ENCODE results near the gene UBA3. TPM values are rescaled to one million over a fixed set of nuclear protein-coding genes. Genes with fewer than 3 reads are reported as not detected.

The UBA3 gene
- total and polyA plus RNA-seq, 10 of the 15 experiments (the other 5 are each of a cell fraction or from before 2014, with no cell fraction given), result 72.9 to 131 (median 102) TPM

DNA sequence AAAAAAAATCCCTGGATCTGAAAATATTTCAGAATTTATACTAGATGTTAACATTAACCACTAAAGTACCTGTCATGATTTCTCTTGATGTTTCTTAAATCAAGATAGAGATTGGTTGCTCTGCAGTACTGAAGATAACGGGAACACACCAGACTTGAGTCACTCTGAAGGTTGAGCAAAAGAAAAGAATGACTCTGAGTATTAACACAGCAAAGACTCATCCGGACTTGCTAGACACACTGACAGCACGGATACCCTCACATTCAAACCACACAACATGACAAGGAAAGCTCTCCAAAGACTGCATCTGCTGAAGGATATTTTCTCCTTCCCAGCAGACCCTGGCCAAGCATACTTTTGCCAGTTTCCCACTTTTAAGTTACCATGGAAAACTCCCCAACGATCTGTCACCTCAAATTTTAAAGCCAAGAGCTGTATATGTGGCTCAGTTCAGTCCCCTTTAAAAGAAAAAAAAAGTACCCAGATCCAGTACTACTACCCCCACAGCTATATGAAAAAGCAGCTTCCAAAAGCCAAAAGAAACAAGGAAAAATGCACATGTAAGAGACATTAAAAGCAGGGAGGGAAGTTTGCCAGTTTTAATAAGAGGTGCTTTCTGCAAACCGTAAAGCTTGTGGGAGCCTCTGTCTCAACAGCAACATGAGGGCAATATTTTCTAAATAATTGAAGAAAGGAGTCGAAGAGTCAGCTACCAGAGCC is 74.9 kb downstream of the UBA3 start (continued):
- TF ChIP-seq EP300 (IDR thresholded peaks at IDR 0.05; ENCODE audit: borderline replicate concordance in 1 of 2, control insufficient read depth in 1 of 2, low read depth in 2 of 2, low read length in 2 of 2) (no peak), STAT1 (conservative IDR thresholded peaks at IDR 0.05) (no peak), SRF (IDR thresholded peaks at IDR 0.05; ENCODE audit: low read depth in 2 of 2, low read length in 2 of 2) (no peak), MYB (IDR thresholded peaks at IDR 0.05; ENCODE audit: borderline replicate concordance, low read depth, low read length) (no peak), PBX3 (IDR thresholded peaks at IDR 0.05; ENCODE audit: insufficient replicate concordance, low read depth, low read length) (no peak), KAT2A (conservative IDR thresholded peaks at IDR 0.05; ENCODE audit: control insufficient read depth, low read depth, low read length) (no peak), ZNF687 (IDR thresholded peaks at IDR 0.05) (no peak), SREBF1 (IDR thresholded peaks at IDR 0.05; ENCODE audit: low read length) (no peak), RB1 (IDR thresholded peaks at IDR 0.05; ENCODE audit: borderline replicate concordance) (no peak), ZNF274 (IDR thresholded peaks at IDR 0.05; ENCODE audit: insufficient read depth, insufficient read length) (no peak)
- TF ChIP-seq, protein P1, sequence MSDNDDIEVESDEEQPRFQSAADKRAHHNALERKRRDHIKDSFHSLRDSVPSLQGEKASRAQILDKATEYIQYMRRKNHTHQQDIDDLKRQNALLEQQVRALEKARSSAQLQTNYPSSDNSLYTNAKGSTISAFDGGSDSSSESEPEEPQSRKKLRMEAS (IDR thresholded peaks at IDR 0.05; ENCODE audit: low read depth, low read length), result no peak

MicroRNAs within 50 kb of the gene (microRNA counts, 767-probe panel; counts per million panel counts)
- microRNA hsa-miR-3136-5p, result 516 counts per million, percentile 8 among the panel's probes with 10 or more counts

Small RNA genes lying within 50 kb of the gene (microRNA-seq; reads per million reads assigned to microRNA genes)
- gene MIR3136, result 11.3 reads per million, percentile 45 among the genes with 10 or more reads in this experiment

Small RNA genes lying within 50 kb of the gene (small RNA-seq; reads per million reads assigned to genes)
- 1.7 reads per million, percentile 54 among the genes with 10 or more reads in this experiment for gene MIR3136

Other genes with a start within 250 kb of the UBA3 start
- not detected in 2 replicates for gene TAFA4, start 147.8 kb downstream of the UBA3 start, total RNA-seq (2014; rRNA removed)
- gene TAFA4, start 147.8 kb downstream of the UBA3 start, total RNA-seq (2014; rRNA removed; fragmentation: Illumina TruSeq; extraction: Trizol), result not detected in 2 replicates
- not detected in 2 replicates for gene TAFA4, start 147.8 kb downstream of the UBA3 start, total RNA-seq (2021)
- gene TAFA4, start 147.8 kb downstream of the UBA3 start, polyA plus RNA-seq (2011; rRNA removed), result not detected in 2 replicates
- not detected in 2 replicates for gene TAFA4, start 147.8 kb downstream of the UBA3 start, polyA plus RNA-seq (2014; fragmentation: Illumina TruSeq; extraction: Trizol)
- not detected for gene TAFA4, start 147.8 kb downstream of the UBA3 start, polyA plus RNA-seq (2014; fragmentation: Nextera tagmentation; extraction: Ambion mirVana)
- not detected in 2 replicates for gene TAFA4, start 147.8 kb downstream of the UBA3 start, polyA plus RNA-seq (2014; rRNA removed)
- gene TAFA4, start 147.8 kb downstream of the UBA3 start, polyA plus RNA-seq (2016; fragmentation: Nextera tagmentation; extraction: Ambion mirVana), result not detected
- gene EOGT, start 66.7 kb downstream of the UBA3 start, total RNA-seq (2014; rRNA removed), result 9.1 and 10.6 TPM in 2 replicates
- gene EOGT, start 66.7 kb downstream of the UBA3 start, total RNA-seq (2014; rRNA removed; fragmentation: Illumina TruSeq; extraction: Trizol), result 15.5 and 16.5 TPM in 2 replicates
- 9.0 and 10.1 TPM in 2 replicates for gene EOGT, start 66.7 kb downstream of the UBA3 start, total RNA-seq (2021)
- gene EOGT, start 66.7 kb downstream of the UBA3 start, polyA plus RNA-seq (2011; rRNA removed), result 10.0 and 14.4 TPM in 2 replicates
- 11.8 and 17.3 TPM in 2 replicates for gene EOGT, start 66.7 kb downstream of the UBA3 start, polyA plus RNA-seq (2014; fragmentation: Illumina TruSeq; extraction: Trizol)
- gene EOGT, start 66.7 kb downstream of the UBA3 start, polyA plus RNA-seq (2014; fragmentation: Nextera tagmentation; extraction: Ambion mirVana), result 1 to 10 TPM; 3.5 to 4.3 TPM
- gene EOGT, start 66.7 kb downstream of the UBA3 start, polyA plus RNA-seq (2014; rRNA removed), result 7.6 and 10.2 TPM in 2 replicates
- 1 to 10 TPM; 6.3 to 6.7 TPM for gene EOGT, start 66.7 kb downstream of the UBA3 start, polyA plus RNA-seq (2016; fragmentation: Nextera tagmentation; extraction: Ambion mirVana)
- 15.8 and 16.5 TPM in 2 replicates for gene TMF1, start 28.0 kb downstream of the UBA3 start, total RNA-seq (2014; rRNA removed)
- 22.9 and 23.2 TPM in 2 replicates for gene TMF1, start 28.0 kb downstream of the UBA3 start, total RNA-seq (2014; rRNA removed; fragmentation: Illumina TruSeq; extraction: Trizol)
- gene TMF1, start 28.0 kb downstream of the UBA3 start, total RNA-seq (2021), result 18.5 and 19.0 TPM in 2 replicates
- gene TMF1, start 28.0 kb downstream of the UBA3 start, polyA plus RNA-seq (2011; rRNA removed), result 17.1 and 33.3 TPM in 2 replicates
- 18.1 and 20.5 TPM in 2 replicates for gene TMF1, start 28.0 kb downstream of the UBA3 start, polyA plus RNA-seq (2014; fragmentation: Illumina TruSeq; extraction: Trizol)
- gene TMF1, start 28.0 kb downstream of the UBA3 start, polyA plus RNA-seq (2014; fragmentation: Nextera tagmentation; extraction: Ambion mirVana), result 1 to 10 TPM; 7.1 to 7.9 TPM
- 13.3 and 23.8 TPM in 2 replicates for gene TMF1, start 28.0 kb downstream of the UBA3 start, polyA plus RNA-seq (2014; rRNA removed)
- gene TMF1, start 28.0 kb downstream of the UBA3 start, polyA plus RNA-seq (2016; fragmentation: Nextera tagmentation; extraction: Ambion mirVana), result 10 to 100 TPM; 23.4 to 24.5 TPM
- 95.9 and 109 TPM in 2 replicates for gene ARL6IP5, start 4.6 kb upstream of the UBA3 start, total RNA-seq (2014; rRNA removed)
- 77.9 and 78.2 TPM in 2 replicates for gene ARL6IP5, start 4.6 kb upstream of the UBA3 start, total RNA-seq (2014; rRNA removed; fragmentation: Illumina TruSeq; extraction: Trizol)
- gene ARL6IP5, start 4.6 kb upstream of the UBA3 start, total RNA-seq (2021), result 95.7 and 98.3 TPM in 2 replicates
- 244 and 334 TPM in 2 replicates for gene ARL6IP5, start 4.6 kb upstream of the UBA3 start, polyA plus RNA-seq (2011; rRNA removed)
- gene ARL6IP5, start 4.6 kb upstream of the UBA3 start, polyA plus RNA-seq (2014; fragmentation: Illumina TruSeq; extraction: Trizol), result 139 and 158 TPM in 2 replicates
- gene ARL6IP5, start 4.6 kb upstream of the UBA3 start, polyA plus RNA-seq (2014; fragmentation: Nextera tagmentation; extraction: Ambion mirVana), result 100 to 1,000 TPM; 269 to 310 TPM
- gene ARL6IP5, start 4.6 kb upstream of the UBA3 start, polyA plus RNA-seq (2014; rRNA removed), result 84.1 and 95.2 TPM in 2 replicates
- gene ARL6IP5, start 4.6 kb upstream of the UBA3 start, polyA plus RNA-seq (2016; fragmentation: Nextera tagmentation; extraction: Ambion mirVana), result 100 to 1,000 TPM; 156 to 162 TPM
- gene LMOD3, start 42.2 kb upstream of the UBA3 start, total RNA-seq (2014; rRNA removed), result 0.06 TPM in 1 of 2 replicates, not detected in the other
- 0.05 and 0.09 TPM in 2 replicates for gene LMOD3, start 42.2 kb upstream of the UBA3 start, total RNA-seq (2014; rRNA removed; fragmentation: Illumina TruSeq; extraction: Trizol)
- gene LMOD3, start 42.2 kb upstream of the UBA3 start, total RNA-seq (2021), result 0.08 TPM in 1 of 2 replicates, not detected in the other
- not detected in 2 replicates for gene LMOD3, start 42.2 kb upstream of the UBA3 start, polyA plus RNA-seq (2011; rRNA removed)
- 0.04 TPM in 1 of 2 replicates, not detected in the other for gene LMOD3, start 42.2 kb upstream of the UBA3 start, polyA plus RNA-seq (2014; fragmentation: Illumina TruSeq; extraction: Trizol)
- gene LMOD3, start 42.2 kb upstream of the UBA3 start, polyA plus RNA-seq (2014; fragmentation: Nextera tagmentation; extraction: Ambion mirVana), result under 1 TPM; 0.11 to 0.13 TPM
- 0.04 and 0.13 TPM in 2 replicates for gene LMOD3, start 42.2 kb upstream of the UBA3 start, polyA plus RNA-seq (2014; rRNA removed)
- gene LMOD3, start 42.2 kb upstream of the UBA3 start, polyA plus RNA-seq (2016; fragmentation: Nextera tagmentation; extraction: Ambion mirVana), result under 1 TPM; 0.09 to 0.20 TPM